ENCODE measurements around the gene F2RL1.

The F2RL1 gene

DNA sequence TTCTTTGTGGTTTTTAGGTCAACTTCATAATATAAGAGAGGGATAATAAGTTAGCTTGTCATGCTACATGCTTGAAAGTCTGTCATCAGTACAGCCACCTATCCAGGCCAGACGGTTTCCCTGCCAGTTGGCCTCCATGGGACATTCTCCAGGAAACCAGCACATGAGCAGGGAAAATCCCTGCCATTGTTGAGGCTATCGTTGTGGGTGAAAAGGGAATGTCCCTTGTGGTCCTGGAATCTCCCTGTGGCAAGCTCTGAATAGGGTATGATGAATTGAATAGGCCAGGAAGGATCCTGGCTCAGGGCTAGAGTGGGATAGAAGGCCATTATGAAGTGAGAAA is 12.3 kb downstream of the F2RL1 start:
- no peak overlapping the region for H3K4me3 ChIP-seq (ENCODE audit: low read depth, low read length)
- peak; percentile 75 for DNase-seq (ENCODE audit: low read depth, low spot score)
- in situ Hi-C loops (cut with HindIII; ENCODE audit: low sequenced_read_pairs), result no loop called here
- TF ChIP-seq, protein P1, sequence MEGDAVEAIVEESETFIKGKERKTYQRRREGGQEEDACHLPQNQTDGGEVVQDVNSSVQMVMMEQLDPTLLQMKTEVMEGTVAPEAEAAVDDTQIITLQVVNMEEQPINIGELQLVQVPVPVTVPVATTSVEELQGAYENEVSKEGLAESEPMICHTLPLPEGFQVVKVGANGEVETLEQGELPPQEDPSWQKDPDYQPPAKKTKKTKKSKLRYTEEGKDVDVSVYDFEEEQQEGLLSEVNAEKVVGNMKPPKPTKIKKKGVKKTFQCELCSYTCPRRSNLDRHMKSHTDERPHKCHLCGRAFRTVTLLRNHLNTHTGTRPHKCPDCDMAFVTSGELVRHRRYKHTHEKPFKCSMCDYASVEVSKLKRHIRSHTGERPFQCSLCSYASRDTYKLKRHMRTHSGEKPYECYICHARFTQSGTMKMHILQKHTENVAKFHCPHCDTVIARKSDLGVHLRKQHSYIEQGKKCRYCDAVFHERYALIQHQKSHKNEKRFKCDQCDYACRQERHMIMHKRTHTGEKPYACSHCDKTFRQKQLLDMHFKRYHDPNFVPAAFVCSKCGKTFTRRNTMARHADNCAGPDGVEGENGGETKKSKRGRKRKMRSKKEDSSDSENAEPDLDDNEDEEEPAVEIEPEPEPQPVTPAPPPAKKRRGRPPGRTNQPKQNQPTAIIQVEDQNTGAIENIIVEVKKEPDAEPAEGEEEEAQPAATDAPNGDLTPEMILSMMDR (IDR thresholded peaks at IDR 0.05; ENCODE audit: low read depth, low read length), result no peak

DNA sequence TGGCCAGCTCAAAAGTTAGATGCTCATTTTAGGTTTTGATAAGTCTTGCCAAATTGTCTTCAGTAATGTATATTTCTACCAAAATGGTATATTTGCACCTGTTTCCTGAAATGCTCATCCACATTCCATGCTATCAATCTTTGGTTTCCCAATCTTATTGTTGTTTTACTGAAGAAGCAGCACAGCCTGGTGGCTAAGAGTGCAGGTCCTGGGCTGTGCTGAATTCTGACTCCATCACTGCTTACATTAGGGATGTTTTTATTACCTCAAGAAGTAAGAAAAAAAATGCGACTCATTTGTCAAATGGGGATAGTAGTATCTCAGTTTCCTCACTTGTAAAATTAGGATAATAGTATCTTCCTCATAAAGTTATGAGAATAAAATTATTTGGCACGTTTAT is 17.4 kb downstream of the F2RL1 start:
- TF ChIP-seq, protein P1 (IDR thresholded peaks at IDR 0.05; ENCODE audit: low read depth, low read length), result peak; percentile 34
- H3K4me3 ChIP-seq (ENCODE audit: low read depth, low read length), result no peak overlapping the region
- in situ Hi-C loops (cut with HindIII; ENCODE audit: low sequenced_read_pairs), result no loop called here
- peak; percentile 29 for DNase-seq (ENCODE audit: low read depth, low spot score)

DNA sequence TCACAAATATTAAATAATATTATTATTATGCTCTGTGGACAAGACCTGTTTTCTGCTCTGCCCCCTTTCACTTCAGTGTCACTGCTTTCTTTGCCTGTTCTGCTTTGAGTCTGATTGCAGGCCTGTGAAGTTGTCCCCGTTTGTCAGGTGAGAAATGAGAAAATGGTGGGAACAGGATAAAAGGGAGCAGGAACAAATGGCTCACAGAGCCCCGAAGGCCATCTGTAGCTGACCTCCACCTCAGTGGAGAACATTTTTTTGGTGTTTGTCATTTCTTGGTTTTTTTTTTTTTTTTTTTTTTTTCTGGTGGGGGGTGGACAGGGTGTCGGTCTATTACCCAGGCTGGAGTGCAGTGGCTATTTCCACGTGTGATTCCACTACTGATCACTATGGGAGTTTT is 17.8 kb downstream of the F2RL1 start:
- in situ Hi-C loops (cut with HindIII; ENCODE audit: low sequenced_read_pairs), result no loop called here
- TF ChIP-seq, protein P1 (IDR thresholded peaks at IDR 0.05; ENCODE audit: low read depth, low read length), result no peak

DNA sequence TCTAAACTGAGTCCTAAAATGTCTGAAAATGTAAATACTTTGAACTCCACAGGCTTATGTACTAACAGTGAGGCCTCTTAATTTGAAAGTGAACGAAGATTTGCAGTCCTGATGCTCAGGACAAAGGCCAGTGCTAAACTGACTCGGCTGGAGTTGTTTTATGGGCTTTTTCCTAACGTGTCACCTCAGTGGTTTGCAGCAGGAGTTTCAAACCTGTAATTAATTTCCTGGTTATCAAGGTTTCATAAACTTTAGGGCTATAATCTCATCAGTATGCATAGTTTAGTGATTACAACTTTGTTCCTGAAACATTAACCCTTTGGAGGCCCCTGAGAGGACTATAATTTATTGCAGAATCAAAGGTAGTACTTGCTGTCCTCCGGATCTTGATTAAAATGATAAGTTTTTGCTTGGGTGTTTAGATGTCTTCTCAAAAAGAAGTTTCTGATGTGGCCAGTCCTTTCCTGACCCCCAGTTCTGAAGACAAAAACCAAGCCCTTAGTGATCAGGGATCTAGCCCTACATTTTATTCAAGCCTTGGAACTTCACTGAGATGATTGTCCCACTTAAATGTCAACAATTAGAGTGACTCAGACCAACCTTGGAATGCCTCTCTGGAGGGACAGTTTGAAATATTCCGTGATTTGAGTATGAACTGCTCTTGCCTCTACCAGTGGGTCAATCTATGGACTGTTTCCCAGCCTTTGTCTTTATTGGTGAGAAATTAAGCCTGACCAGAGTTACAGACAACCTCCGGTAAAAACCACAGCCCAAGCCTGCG is 19.8 kb downstream of the F2RL1 start:
- TF ChIP-seq, protein P1 (IDR thresholded peaks at IDR 0.05; ENCODE audit: low read depth, low read length), result no peak
- in situ Hi-C loops (cut with HindIII; ENCODE audit: low sequenced_read_pairs), result no loop called here
- no peak overlapping the region for H3K4me3 ChIP-seq (ENCODE audit: low read depth, low read length)
- DNase-seq (ENCODE audit: low read depth, low spot score), result peak; percentile 86

More for the DNA sequence above, 17.8 kb downstream of the F2RL1 start:
- DNase-seq (ENCODE audit: low read depth, low spot score), result no peak
- no peak overlapping the region for H3K4me3 ChIP-seq (ENCODE audit: low read depth, low read length)

DNA sequence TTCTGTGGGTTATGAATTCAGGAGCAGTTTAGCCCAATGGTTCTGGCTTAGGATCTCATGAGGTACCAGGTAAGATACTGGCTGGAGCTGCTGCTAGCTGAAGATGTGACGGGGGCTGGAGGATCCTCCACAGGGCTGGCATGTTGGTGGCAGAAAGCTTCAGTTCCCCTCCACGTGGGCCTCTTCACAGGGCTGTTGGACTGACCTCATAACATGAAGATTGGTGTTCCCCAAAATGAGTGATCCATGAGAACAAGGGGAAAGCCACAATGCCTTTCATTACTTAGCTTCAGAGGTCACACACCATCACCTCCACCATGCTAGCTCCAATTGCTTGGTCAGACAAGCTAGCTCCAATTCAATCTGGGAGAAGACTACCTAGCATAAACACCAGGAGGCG is 22.5 kb downstream of the F2RL1 start:
- TF ChIP-seq, protein P1 (IDR thresholded peaks at IDR 0.05; ENCODE audit: low read depth, low read length), result no peak
- DNase-seq (ENCODE audit: low read depth, low spot score), result no peak
- in situ Hi-C loops (cut with HindIII; ENCODE audit: low sequenced_read_pairs), result no loop called here
- H3K4me3 ChIP-seq (ENCODE audit: low read depth, low read length), result no peak overlapping the region

DNA sequence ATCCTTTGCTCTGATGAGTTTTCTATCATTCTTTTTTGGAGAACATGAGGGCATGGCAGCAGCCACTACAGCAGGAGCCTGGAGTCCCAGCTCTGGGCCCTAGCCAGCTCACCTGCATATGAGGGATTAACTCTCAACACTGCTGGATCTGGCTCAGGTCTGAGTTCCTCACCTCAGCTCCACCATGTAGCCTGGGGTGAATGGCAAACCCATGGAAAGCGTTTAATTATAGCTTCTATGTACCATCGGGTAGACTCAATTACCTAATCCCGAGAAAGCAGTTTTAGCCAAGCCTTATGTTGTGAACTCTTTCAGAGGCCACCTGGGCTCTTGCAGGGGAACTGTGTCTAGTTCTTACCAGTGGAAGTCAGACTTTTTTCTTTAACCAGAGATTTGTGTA is 27.1 kb downstream of the F2RL1 start:
- TF ChIP-seq, protein P1 (IDR thresholded peaks at IDR 0.05; ENCODE audit: low read depth, low read length), result no peak
- no peak for DNase-seq (ENCODE audit: low read depth, low spot score)
- in situ Hi-C loops (cut with HindIII; ENCODE audit: low sequenced_read_pairs), result no loop called here
- H3K4me3 ChIP-seq (ENCODE audit: low read depth, low read length), result no peak overlapping the region

Measured in astrocyte of the spinal cord (primary cell).